ENCODE results near the gene CITED4.

- no peak for TF ChIP-seq CTCF (IDR thresholded peaks at IDR 0.05)
- no peak for TF ChIP-seq POLR2A (IDR thresholded peaks at IDR 0.05)
- TF ChIP-seq POLR2AphosphoS5 (IDR thresholded peaks at IDR 0.05): no peak
- TF ChIP-seq EP300 (IDR thresholded peaks at IDR 0.05): no peak
Observed at GRCh38 chr1:40853113-40853884, 8.9 kb downstream of the CITED4 start.

Data from gastroesophageal sphincter (tissue), 3 donors.